Cardiac septum (tissue), 1 donor: ENCODE measurements around the gene TAF1A. TPM values are rescaled to one million over a fixed set of nuclear protein-coding genes. Genes with fewer than 3 reads are reported as not detected.

Experiments used
- DNase-seq: peaks from one replicate; pipeline ENCODE4 v3.0.0-alpha.2; 2020; ENCODE audit warnings: low spot score
- intact Hi-C: fragments of 100-400 bp; cut with DNase I; formaldehyde crosslinking; loops from one replicate; pipeline ENCODE4 v1.14.0; 2022
- total RNA-seq: library from RNA; stranded (reverse); fragmentation: NEBNext Ultra II Directional; extraction: Animal tissue kit (Norgen Biotek cat#: 25700); gene quantifications from one replicate; pipeline ENCODE4 v1.2.1, GENCODE V29; 2021
- donor health status: DM: no; HTN: no; CAD: no.

TAF1A gene
- total RNA-seq, 1 donor from 2014 or later, result 3.9 TPM

GRCh38 chr1:222601257-222601656 lies 11.5 kb upstream of the TAF1A start:
- intact Hi-C loops, result no loop called here
- no peak for DNase-seq

GRCh38 chr1:222600281-222600680 lies 10.5 kb upstream of the TAF1A start:
- intact Hi-C loops, result no loop called here
- no peak for DNase-seq

- intact Hi-C loops, result no loop called here
These were observed 7.0 kb upstream of the TAF1A start for GRCh38 chr1:222596696-222597095.

DNA sequence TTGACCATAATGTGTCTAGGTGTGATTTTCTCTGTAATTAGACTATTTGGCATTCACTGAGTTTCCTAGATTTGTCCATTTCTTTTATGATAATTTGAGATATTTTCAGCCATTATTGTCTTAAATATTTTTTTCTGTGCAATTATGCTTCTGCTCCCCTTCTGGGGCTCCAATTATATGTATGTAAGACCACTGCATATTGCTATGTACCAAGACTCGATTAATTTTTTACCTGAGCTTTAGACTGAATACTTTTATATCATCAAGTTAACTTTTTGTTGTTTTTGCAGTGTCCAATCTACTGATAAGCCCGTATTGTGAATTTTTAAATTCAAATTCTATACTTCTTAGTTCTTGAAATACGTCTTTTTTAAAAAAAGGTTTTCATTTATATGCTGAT lies 5.1 kb upstream of the TAF1A start:
- no peak for DNase-seq

More at GRCh38 chr1:222596696-222597095, 7.0 kb upstream of the TAF1A start:
- no peak for DNase-seq

DNA sequence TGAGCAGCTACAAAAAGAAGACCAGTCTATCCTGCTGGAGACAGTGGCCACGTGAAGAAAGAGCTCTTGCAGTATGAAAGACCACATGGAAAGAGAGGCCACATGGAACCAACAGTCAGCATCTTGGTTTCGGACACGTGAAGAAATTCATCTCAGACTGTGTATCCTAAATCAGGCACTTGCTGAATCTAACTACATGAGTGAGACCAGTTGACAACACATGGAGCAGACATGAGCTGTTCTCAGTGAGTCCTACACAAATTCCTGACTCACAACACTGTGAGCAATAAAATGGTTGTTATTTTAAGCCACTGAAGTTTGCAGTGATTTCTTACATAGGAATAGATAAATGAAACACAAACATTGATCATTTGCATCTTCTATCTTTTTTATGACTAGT lies 2.4 kb upstream of the TAF1A start:
- intact Hi-C loops, result loop anchor here (5.0 kb wide), 1 partner anchor 50 kb away; no protein-coding TSS in a partner anchor
- DNase-seq, result no peak

More for the DNA sequence above, 5.1 kb upstream of the TAF1A start:
- intact Hi-C loops, result loop anchor here (5.0 kb wide), 1 partner anchor 48 kb away; no protein-coding TSS in a partner anchor

- no peak for DNase-seq
- intact Hi-C loops, result no loop called here
These were observed 1.6 kb downstream of the TAF1A start for GRCh38 chr1:222588135-222588534.

DNA sequence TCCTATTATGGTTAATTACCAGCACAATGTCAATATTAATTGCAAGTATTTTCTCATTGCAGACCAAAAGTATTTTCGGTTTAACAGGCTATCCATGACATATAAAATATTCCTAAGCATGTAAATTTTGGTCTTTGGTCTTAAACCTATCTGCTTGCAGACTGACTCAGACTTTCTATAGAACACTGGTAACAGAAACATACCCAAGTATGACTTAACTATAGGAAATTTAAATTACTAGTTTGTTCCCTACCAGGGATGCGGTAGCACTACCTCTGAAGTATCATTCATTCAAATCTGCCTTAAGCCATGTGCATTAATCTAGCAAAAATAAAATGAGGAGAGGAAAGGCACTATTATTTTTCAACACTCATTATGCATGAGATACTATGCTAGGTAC lies 2.9 kb downstream of the TAF1A start:
- intact Hi-C loops, result no loop called here
- DNase-seq, result no peak

DNA sequence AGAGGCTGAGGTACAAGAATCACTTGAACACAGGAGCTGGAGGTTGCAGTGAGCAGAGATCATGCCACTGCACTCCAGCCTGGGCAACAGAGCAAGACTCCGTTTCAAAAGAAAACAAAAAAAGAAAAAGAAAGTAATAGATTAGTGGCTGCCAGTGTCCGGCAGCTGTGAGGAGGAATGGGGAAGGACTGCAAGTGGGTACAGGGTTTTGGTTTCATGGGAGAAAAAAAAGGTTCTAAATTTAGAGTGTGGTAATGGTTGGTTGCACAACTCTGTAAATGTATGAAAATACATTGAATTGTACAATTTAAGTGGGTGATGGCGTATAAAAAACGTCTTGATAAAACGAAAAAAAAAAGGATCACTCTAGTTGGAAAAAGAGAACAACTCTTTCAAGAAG lies 6.7 kb downstream of the TAF1A start:
- intact Hi-C loops, result no loop called here
- no peak for DNase-seq

DNA sequence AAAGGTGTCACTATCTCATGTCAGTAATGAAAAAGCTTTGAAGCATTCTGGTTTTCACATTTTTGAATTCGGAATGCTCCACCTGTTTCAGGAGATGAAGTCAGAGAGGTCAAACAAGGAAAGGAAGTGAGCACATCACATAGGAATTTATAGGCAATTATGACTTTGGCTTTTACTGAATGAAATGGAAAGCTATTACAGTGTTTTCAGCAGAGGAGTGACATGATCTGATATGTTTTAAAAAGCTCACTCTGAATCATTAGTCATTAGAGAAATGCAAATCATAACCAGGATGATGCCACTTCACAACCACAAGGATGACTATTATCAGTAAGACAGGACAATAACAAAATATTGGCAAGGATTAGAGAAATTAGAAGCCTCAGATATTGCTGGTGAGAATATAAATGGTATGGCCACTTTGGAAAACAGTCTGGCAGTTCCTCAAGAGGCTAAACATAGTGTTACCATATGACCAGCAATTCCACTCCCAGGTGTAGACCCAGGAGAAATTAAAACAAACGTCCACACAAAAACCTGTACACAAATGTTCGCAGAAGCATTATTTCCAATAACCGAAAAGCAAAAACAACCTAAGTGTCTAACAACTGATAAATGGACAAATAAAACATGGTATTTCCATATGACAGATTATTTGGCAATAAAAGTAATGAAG lies 7.5 kb downstream of the TAF1A start:
- intact Hi-C loops, result no loop called here
- no peak for DNase-seq

GRCh38 chr1:222579316-222579715 lies 10.4 kb downstream of the TAF1A start:
- intact Hi-C loops, result no loop called here
- DNase-seq, result no peak

DNA sequence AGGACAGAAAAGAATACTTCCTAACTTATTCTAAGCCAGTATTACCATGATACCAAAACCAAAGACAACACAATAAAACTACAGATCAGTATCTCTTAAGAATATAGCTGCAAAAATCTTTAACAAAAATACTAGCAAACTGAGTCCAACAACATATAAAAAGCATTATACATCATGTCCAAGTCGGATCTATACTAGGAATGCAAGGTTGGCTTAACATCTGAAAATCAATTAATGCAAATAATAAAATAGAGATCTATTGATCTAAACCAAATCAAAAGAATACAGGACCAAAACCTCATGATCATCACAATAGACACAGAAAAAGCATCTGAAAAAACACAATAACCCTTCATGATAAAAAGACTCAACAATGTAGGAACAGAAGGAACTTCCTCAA lies 18.9 kb downstream of the TAF1A start:
- DNase-seq, result no peak
- intact Hi-C loops, result no loop called here

DNA sequence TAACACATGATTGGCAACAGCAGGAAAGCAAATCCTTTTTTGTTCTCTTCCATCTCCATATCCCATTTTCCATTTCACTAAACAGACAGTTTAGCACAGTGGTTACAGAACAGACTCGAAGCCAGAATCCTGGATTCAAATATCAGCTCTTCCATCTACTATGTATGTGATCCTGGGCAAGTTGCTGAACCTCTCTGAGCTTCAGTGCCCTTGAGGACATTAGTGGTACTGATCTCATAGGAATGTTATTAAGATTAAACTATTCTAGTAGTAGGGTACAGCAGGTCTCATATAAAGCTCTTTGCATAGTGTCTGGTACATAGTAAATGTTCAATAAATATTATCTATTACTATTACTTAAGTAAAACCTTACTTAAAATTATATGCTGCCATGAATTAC lies 28.1 kb downstream of the TAF1A start:
- intact Hi-C loops, result no loop called here
- no peak for DNase-seq

GRCh38 chr1:222557574-222557973 lies 32.2 kb downstream of the TAF1A start:
- DNase-seq, result no peak
- intact Hi-C loops, result no loop called here

DNA sequence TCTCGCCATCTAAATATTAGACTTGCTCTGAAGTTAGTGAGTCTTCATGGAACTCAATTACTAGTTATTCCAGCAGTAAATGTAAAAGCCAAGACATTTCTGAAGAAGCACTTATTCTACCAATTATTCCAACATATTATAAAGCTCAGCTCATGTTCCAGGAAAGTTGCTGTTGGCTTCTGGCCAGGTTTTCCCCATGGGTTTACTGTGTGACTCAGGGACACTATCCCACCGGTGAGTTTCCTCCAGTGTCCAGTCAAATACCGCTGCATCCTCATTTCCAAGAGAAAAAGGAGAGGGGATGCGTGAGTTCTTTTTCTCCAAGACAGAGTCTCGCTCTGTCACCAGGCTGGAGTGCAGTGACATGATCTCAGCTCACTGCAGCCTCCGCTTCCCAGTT lies 32.6 kb downstream of the TAF1A start:
- no peak for DNase-seq
- intact Hi-C loops, result no loop called here

- intact Hi-C loops, result no loop called here
These were observed 33.6 kb downstream of the TAF1A start for GRCh38 chr1:222555992-222556615.

GRCh38 chr1:222554177-222554576 lies 35.6 kb downstream of the TAF1A start:
- intact Hi-C loops, result no loop called here
- no peak for DNase-seq

More at GRCh38 chr1:222555992-222556615, 33.6 kb downstream of the TAF1A start:
- DNase-seq, result no peak

GRCh38 chr1:222552882-222553281 lies 36.9 kb downstream of the TAF1A start:
- intact Hi-C loops, result no loop called here
- DNase-seq, result no peak

DNA sequence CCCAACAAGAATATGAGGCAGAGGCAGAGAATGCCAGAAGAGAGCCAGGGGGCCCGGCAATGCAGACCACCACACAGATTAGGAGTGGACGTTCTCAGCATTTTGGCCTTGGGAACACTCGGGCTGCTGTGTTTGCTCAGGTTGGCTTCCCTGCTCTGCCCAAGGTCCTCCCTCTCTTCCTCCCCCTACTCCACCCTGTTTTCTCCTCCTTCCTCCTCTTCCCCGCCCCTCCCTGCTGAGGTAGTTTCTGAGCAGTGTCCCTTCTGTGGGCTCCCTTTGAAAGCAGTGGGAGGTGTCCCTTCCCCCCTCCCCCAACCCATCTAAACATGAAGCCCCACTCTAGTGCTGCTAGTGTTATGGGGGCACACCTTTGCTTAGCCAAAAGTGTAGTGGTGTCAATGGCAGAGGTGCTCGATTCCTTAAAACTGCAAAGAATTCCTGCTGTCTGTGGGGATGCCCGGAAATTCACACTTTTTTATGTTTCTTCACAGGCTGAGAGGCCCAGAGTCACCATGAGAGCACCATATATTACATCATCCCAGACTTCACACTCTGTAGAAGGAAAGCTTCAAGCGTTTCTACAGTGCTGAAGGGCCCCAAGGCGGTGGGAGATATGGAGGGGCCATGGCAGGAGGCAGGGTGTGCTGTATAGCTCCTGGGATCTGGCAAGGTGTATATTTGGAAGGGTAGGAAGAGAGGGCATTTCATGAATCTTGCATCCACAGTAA lies 41.6 kb downstream of the TAF1A start, which contains the start of gene HHIPL2:
HHIPL2 (minus strand) TSS at position 161 of the 728 bp plus-strand sequence; CDS start at position 101, 60 bp downstream.
- DNase-seq, result no peak
- intact Hi-C loops, result no loop called here

GRCh38 chr1:222547260-222547614 lies 42.5 kb downstream of the TAF1A start:
- no peak for DNase-seq
- intact Hi-C loops, result no loop called here

DNA sequence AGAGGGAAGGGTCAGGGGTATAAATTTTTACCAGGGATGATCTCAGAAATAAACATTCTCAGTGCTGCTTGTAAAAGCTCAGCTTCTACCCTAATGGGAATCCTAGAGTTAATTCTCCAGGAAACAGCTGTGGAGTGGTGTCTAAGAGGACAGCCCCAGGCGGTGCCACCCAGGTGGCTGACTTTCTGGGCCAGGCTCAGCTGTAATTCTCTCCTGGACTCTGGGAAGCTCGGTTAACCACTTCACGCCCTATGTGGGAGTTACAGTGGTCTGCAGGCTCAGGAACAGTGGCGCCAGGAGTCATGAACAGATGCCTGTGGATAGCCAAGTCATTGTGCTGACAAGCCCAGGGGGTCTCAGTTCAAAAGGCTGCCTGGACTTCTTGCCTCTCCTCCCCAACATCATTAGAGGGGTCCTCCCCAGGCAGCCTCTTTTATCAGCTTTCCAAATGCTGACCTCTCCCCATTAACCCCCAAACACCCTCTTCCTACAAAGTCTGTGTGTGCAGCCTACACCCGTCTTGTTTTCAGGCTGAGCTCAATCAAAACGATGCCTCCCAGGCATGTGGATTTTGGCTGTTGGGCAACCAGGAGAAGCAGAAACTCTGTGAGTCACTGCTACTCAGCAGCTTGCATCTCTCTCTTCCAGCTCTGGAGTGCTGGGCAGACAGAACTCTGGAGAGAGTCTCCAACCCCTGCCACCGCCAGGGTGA lies 43.0 kb downstream of the TAF1A start:
- DNase-seq, result no peak
- intact Hi-C loops, result no loop called here
